Measurements from ENCODE around the gene COQ5.
"Not testable (repeated sequence)": the region's sequence is repeated elsewhere in the genome, so short reads cannot be mapped to it uniquely, and the experiment has no call there.

Gene COQ5

DNA sequence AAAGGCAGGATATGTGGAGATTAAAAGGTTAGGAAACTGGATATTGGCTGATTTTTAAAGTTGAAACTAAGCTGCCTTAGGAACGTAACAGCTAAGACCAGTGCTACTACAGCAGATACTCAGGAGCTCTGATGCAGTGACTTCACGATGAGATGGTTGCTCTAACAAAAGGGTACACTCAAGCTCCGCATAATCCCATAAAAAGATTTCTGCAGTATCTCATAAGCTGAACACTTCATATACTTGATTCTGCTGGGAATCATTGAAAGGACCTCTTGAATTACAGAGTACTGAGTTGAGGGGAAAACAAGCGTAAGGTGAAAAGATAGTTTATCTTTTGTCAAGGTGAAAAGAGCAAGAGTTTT, 8.9 kb upstream of the COQ5 start:
- no peaks in the 10 kb centered on the region for H3K27me3 ChIP-seq (ENCODE audit: insufficient read depth, insufficient read length)
- H3K9ac ChIP-seq (ENCODE audit: insufficient read length, low read depth): no peak overlapping the region
- TF ChIP-seq YY1 (IDR thresholded peaks at IDR 0.05; ENCODE audit: insufficient read depth, insufficient read length) (no peak), ZNF274 (IDR thresholded peaks at IDR 0.05; ENCODE audit: low read depth, low read length) (no peak)
- no peaks in the 10 kb centered on the region for H3K9me3 ChIP-seq (ENCODE audit: insufficient read depth, low read length)
- no peak for DNase-seq (ENCODE audit: low read depth, low spot score)
- peaks cover 3% of the 10 kb centered on the region for H3K4me1 ChIP-seq (ENCODE audit: insufficient read depth, insufficient read length)
- H3K36me3 ChIP-seq (ENCODE audit: insufficient read depth, insufficient read length, low read length): peaks cover 58% of the 10 kb centered on the region
- no peak overlapping the region for H3K4me3 ChIP-seq (ENCODE audit: insufficient read length, low read depth)

DNA sequence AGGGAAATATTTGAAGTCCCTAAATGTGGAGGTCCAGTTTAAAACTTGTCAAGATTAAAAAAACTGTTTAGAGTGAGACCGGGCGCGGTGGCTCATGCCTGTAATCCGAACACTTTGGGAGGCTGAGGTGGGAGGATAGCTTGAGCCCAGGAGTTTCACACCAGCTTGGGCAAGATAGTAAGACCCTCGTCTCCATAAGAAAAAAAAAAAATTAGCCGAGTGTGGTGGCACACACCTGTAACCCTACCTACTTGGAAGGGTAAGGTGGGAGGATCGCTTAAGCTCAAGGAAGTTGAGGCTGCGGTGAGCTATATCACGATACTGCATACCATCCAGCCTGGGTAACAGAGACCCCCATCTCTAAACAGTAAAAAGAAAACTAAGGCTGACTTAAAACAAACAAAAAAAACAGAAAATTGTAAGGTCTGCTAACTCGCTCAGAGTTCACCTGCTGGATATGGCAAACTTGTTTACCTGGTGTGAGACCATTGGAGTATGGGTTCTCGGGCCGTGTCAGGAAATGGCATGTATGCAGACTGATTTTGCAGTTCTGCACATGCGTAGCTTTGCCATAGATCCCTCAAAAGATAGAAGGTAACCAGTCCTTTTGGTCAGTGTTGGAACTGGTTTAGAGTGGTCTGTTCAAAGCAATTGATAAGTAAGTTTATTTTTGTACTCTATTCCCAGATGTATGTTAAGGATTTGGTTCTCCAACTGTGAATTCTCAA, 7.3 kb upstream of the COQ5 start:
- Histone ChIP-seq H3K9ac (ENCODE audit: insufficient read length, low read depth) (peak overlapping the region; percentile 65), H3K4me3 (ENCODE audit: insufficient read length, low read depth) (peak overlapping the region; percentile 84), H3K27me3 (ENCODE audit: insufficient read depth, insufficient read length) (no peaks in the 10 kb centered on the region), H3K4me1 (ENCODE audit: insufficient read depth, insufficient read length) (peaks cover 3% of the 10 kb centered on the region), H3K36me3 (ENCODE audit: insufficient read depth, insufficient read length, low read length) (peaks cover 49% of the 10 kb centered on the region), H3K9me3 (ENCODE audit: insufficient read depth, low read length) (no peaks in the 10 kb centered on the region)
- TF ChIP-seq SUZ12 (IDR thresholded peaks at IDR 0.05; ENCODE audit: extremely low read depth, insufficient read depth, insufficient read length) (no peak), ZNF274 (IDR thresholded peaks at IDR 0.05; ENCODE audit: low read depth, low read length) (no peak), YY1 (IDR thresholded peaks at IDR 0.05; ENCODE audit: insufficient read depth, insufficient read length) (no peak)
- DNase-seq (ENCODE audit: low read depth, low spot score): no peak

DNA sequence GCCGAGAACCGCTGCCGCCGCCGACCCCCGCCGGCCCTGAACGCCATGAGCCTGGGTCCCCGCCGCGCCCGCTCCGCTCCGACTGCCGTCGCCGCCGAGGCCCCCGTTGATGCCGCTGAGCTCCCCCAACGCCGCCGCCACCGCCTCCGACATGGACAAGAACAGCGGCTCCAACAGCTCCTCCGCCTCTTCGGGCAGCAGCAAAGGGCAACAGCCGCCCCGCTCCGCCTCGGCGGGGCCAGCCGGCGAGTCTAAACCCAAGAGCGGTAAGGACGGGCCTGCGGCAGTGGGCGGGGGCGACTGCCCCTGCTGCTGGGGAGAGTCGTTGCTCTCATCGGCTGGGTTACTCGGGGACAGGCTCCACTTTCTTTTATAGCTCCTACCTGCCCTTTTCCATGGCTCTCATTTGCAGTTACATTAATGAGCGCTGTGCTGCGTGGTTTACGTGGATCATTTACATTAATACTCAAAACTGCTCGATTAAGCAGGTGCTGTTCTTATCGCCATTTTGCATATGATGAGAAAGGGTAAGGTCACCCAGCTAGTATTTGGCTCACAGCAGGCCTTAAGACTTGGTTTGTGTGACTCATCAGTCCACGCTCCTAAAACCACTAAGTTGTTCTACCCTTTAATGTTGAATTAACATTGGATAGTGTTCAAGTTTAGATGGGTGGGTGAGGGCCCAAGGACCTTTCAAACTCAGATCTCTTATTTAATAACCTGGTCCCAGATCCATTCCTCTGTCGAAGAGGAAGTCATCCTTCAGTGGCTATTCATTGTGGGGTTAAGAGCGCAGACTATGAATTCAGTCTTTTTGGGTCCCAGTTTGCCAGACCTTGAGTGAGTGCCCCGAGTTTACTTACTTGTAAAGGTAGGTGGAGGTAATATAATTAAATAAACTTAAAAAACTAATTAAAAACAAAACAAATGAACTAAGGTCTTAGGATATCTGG, 6.0 kb upstream of the COQ5 start:
- peak overlapping the region; percentile 93 for H3K9ac ChIP-seq (ENCODE audit: insufficient read length, low read depth)
- TF ChIP-seq ZNF274 (IDR thresholded peaks at IDR 0.05; ENCODE audit: low read depth, low read length): no peak
- no peak for TF ChIP-seq YY1 (IDR thresholded peaks at IDR 0.05; ENCODE audit: insufficient read depth, insufficient read length)
- no peak for TF ChIP-seq SUZ12 (IDR thresholded peaks at IDR 0.05; ENCODE audit: extremely low read depth, insufficient read depth, insufficient read length)
- H3K4me3 ChIP-seq (ENCODE audit: insufficient read length, low read depth): peak overlapping the region; percentile 84
- H3K27me3 ChIP-seq (ENCODE audit: insufficient read depth, insufficient read length): no peaks in the 10 kb centered on the region
- peaks cover 3% of the 10 kb centered on the region for H3K4me1 ChIP-seq (ENCODE audit: insufficient read depth, insufficient read length)
- DNase-seq (ENCODE audit: low read depth, low spot score): no peak
- H3K9me3 ChIP-seq (ENCODE audit: insufficient read depth, low read length): no peaks in the 10 kb centered on the region
- peaks cover 38% of the 10 kb centered on the region for H3K36me3 ChIP-seq (ENCODE audit: insufficient read depth, insufficient read length, low read length)

DNA sequence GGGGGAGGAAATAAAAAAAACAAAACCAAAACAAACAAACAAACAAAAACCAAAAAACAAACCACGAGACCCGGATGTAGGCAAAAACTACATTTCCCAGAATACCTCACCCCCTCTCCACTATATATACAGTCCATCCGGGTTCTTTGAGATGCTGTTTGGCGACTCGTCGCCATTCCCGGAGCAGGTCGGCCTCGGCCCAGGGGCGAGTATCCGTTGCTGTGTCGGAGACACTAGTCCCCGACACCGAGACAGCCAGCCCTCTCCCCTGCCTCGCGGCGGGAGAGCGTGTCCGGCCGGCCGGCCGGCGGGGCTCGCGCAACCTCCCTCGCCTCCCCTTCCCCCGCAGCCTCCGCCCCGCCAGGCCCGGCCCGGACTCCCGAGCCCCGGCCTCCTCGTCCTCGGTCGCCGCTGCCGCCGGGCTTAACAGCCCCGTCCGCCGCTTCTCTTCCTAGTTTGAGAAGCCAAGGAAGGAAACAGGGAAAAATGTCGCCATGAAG, 5.3 kb upstream of the COQ5 start, which contains the start of gene RNF10:
Gene RNF10, plus strand, starts transcription at position 154 of the 500 bp plus-strand sequence. CDS start 456 bp downstream, outside the sequence.
- TF ChIP-seq YY1 (IDR thresholded peaks at IDR 0.05; ENCODE audit: insufficient read depth, insufficient read length) (peak; percentile 60), ZNF274 (IDR thresholded peaks at IDR 0.05; ENCODE audit: low read depth, low read length) (no peak), SUZ12 (IDR thresholded peaks at IDR 0.05; ENCODE audit: extremely low read depth, insufficient read depth, insufficient read length) (no peak)
- H3K9ac ChIP-seq (ENCODE audit: insufficient read length, low read depth): peak within 1 kb of the TSS; percentile 93
- peak; percentile 86 for DNase-seq (ENCODE audit: low read depth, low spot score)
- peaks cover 3% of the 10 kb centered on the region for H3K4me1 ChIP-seq (ENCODE audit: insufficient read depth, insufficient read length)
- peaks cover 34% of the 10 kb centered on the region for H3K36me3 ChIP-seq (ENCODE audit: insufficient read depth, insufficient read length, low read length)
- H3K27me3 ChIP-seq (ENCODE audit: insufficient read depth, insufficient read length): no peaks in the 10 kb centered on the region
- H3K4me3 ChIP-seq (ENCODE audit: insufficient read length, low read depth): peak within 1 kb of the TSS; percentile 84
- H3K9me3 ChIP-seq (ENCODE audit: insufficient read depth, low read length): no peaks in the 10 kb centered on the region

DNA sequence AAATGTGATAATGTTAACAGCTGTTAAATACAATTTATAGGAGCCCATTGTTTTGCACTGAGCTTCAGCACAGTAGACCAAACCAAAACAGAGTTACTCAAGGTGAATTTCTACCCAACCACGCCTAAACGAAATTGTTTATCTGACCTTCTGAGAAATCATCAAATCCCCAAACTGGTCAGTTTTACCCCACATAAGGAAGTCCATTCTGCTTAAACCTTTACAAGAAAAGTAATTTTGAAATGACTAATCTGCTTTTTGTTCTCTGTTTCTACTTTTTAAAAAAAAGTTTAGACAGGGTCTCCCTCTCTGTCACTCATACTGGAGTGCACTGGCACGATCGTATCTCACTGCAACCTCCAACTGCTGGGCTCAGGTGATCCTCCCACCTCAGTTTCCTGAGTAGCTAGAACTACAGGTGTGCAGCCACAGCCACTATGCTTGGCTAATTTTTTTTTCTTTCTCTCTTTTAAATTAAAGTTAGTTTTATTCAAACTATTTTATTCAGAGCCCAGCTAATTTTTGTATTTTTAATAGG, 3.8 kb upstream of the COQ5 start:
- Histone ChIP-seq H3K36me3 (ENCODE audit: insufficient read depth, insufficient read length, low read length) (peaks cover 23% of the 10 kb centered on the region), H3K9ac (ENCODE audit: insufficient read length, low read depth) (no peak overlapping the region), H3K4me1 (ENCODE audit: insufficient read depth, insufficient read length) (peaks cover 3% of the 10 kb centered on the region), H3K4me3 (ENCODE audit: insufficient read length, low read depth) (no peak overlapping the region), H3K27me3 (ENCODE audit: insufficient read depth, insufficient read length) (no peaks in the 10 kb centered on the region), H3K9me3 (ENCODE audit: insufficient read depth, low read length) (no peaks in the 10 kb centered on the region)
- DNase-seq (ENCODE audit: low read depth, low spot score): no peak
- TF ChIP-seq ZNF274 (IDR thresholded peaks at IDR 0.05; ENCODE audit: low read depth, low read length): no peak

DNA sequence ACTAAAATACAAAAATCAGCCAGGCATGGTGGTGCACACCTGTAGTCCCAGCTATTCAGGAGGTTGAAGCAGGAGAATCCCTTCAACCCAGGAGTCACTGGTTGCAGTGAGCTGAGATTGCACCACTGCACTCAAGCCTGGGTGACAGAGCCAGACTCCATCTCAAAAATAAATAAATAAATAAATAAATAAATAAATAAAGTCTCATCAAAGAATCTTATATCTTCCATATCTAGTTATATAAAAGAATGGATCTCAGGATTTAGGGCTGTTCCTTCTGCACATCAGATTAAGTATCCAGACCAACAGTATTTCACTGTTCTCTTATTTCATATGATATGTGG, 1.4 kb upstream of the COQ5 start:
- not testable (repeated sequence) for H3K27me3 ChIP-seq (ENCODE audit: insufficient read depth, insufficient read length); H3K9ac ChIP-seq (ENCODE audit: insufficient read length, low read depth); H3K36me3 ChIP-seq (ENCODE audit: insufficient read depth, insufficient read length, low read length); H3K9me3 ChIP-seq (ENCODE audit: insufficient read depth, low read length); H3K4me3 ChIP-seq (ENCODE audit: insufficient read length, low read depth); DNase-seq (ENCODE audit: low read depth, low spot score); H3K4me1 ChIP-seq (ENCODE audit: insufficient read depth, insufficient read length)

All from NT2/D1 (cell line).